ENCODE measurements around the gene ADO. TPM values are rescaled to one million over a fixed set of nuclear protein-coding genes. Genes with fewer than 3 reads are reported as not detected.
A peak's percentile ranks its signal among the peaks of the same experiment; 100 is the strongest.

The ADO gene
- total and polyA plus RNA-seq, 9 of the 15 experiments (the other 6 are each of a cell fraction or from before 2014, with no cell fraction given), result 3.0 to 20.0 (median 16.1) TPM

- TF ChIP-seq PBX2 (CRISPR knock-in tag; IDR thresholded peaks at IDR 0.05; ENCODE audit: low read depth) (no peak), PBX2 (tag; conservative IDR thresholded peaks at IDR 0.05; ENCODE audit: low read depth) (peak; percentile 57), PRPF4 (IDR thresholded peaks at IDR 0.05; ENCODE audit: insufficient read depth, low read depth, low read length, poor library complexity, severe bottlenecking) (no peak), MECOM (CRISPR knock-in tag; IDR thresholded peaks at IDR 0.05) (no peak), ZNF77 (CRISPR knock-in tag; IDR thresholded peaks at IDR 0.05) (no peak), RERE (CRISPR knock-in tag; IDR thresholded peaks at IDR 0.05; ENCODE audit: borderline replicate concordance) (no peak), NCOA4 (IDR thresholded peaks at IDR 0.05; ENCODE audit: partially characterized antibody) (no peak), KLF1 (tag; IDR thresholded peaks at IDR 0.05) (peak; percentile 97), ZNF644 (tag; IDR thresholded peaks at IDR 0.05; ENCODE audit: low read depth) (no peak), ZNF699 (CRISPR knock-in tag; IDR thresholded peaks at IDR 0.05; ENCODE audit: insufficient replicate concordance) (no peak), TEAD2 (tag; IDR thresholded peaks at IDR 0.05) (no peak), TCF7 (IDR thresholded peaks at IDR 0.05; ENCODE audit: borderline replicate concordance) (no peak), GTF2E2 (tag; IDR thresholded peaks at IDR 0.05) (no peak), KDM5B (IDR thresholded peaks at IDR 0.05; ENCODE audit: insufficient replicate concordance, low read depth, low read length) (no peak), RFX5 (IDR thresholded peaks at IDR 0.05; ENCODE audit: low read depth, low read length) (no peak), TSC22D4 (tag; IDR thresholded peaks at IDR 0.05) (no peak), SMAD2 (IDR thresholded peaks at IDR 0.05; ENCODE audit: low read depth, low read length) (no peak), FOXJ2 (tag; IDR thresholded peaks at IDR 0.05) (peak; percentile 66; the same call in 1 of the 2 replicates), ZFPM2 (CRISPR knock-in tag; IDR thresholded peaks at IDR 0.05) (no peak)
These were observed 12.0 kb downstream of the ADO start, which contains the start of gene EGR2 (continued) for GRCh38 chr10:62816331-62817120.

Measured in K562 (cell line).